Ishikawa (cell line): ENCODE measurements around the gene LEMD3.

Experiments
- CEBPB ChIP-seq: IDR thresholded peaks from 2 replicates; pipeline ENCODE4 v1.6.1; 2012
- CREB1 ChIP-seq: IDR thresholded peaks from 2 replicates; pipeline ENCODE4 v1.6.1; 2012; ENCODE audit warnings: low read depth
- EGR1 ChIP-seq: IDR thresholded peaks from 2 replicates; pipeline ENCODE4 v1.6.1; 2012
- EP300 ChIP-seq: IDR thresholded peaks from 2 replicates; pipeline ENCODE4 v1.6.1; 2012; ENCODE audit warnings: borderline replicate concordance
- FOXM1 ChIP-seq: IDR thresholded peaks from 2 replicates; pipeline ENCODE4 v1.6.1; 2012; ENCODE audit warnings: low read depth, borderline replicate concordance
- MAX ChIP-seq: IDR thresholded peaks from 2 replicates; pipeline ENCODE4 v1.6.1; 2012
- NFIC ChIP-seq: IDR thresholded peaks from 2 replicates; pipeline ENCODE4 v1.6.1; 2012
- RAD21 ChIP-seq: IDR thresholded peaks from 2 replicates; pipeline ENCODE4 v1.6.1; 2012; ENCODE audit warnings: low read depth
- REST ChIP-seq: IDR thresholded peaks from 2 replicates; pipeline ENCODE4 v1.6.1; 2012; ENCODE audit warnings: low read depth, mild to moderate bottlenecking
- TAF1 ChIP-seq: IDR thresholded peaks from 2 replicates; pipeline ENCODE4 v1.6.1; 2012; ENCODE audit warnings: low read depth, mild to moderate bottlenecking
- TCF12 ChIP-seq: IDR thresholded peaks from 2 replicates; pipeline ENCODE4 v1.6.1; 2012; ENCODE audit warnings: low read depth
- TEAD4 ChIP-seq: IDR thresholded peaks from 2 replicates; pipeline ENCODE4 v1.6.1; 2012
- USF1 ChIP-seq: IDR thresholded peaks from 2 replicates; pipeline ENCODE4 v1.6.1; 2012
- YY1 ChIP-seq: IDR thresholded peaks from 2 replicates; pipeline ENCODE4 v1.6.1; 2012; ENCODE audit warnings: low read depth
- ZBTB7A ChIP-seq: IDR thresholded peaks from 2 replicates; pipeline ENCODE4 v1.6.1; 2012; ENCODE audit warnings: low read depth

The LEMD3 gene

GRCh38 chr12:65164774-65165173 lies 4.6 kb upstream of the LEMD3 start:
- TF ChIP-seq TAF1 (no peak), EGR1 (no peak), TEAD4 (no peak), TCF12 (no peak), ZBTB7A (no peak), REST (no peak), USF1 (no peak), FOXM1 (no peak), YY1 (no peak)

GRCh38 chr12:65168681-65169319 lies 583 bp upstream of the LEMD3 start:
- TF ChIP-seq REST, result no peak
- no peak for TF ChIP-seq USF1
- TF ChIP-seq MAX, result no peak
- no peak for TF ChIP-seq ZBTB7A
- TF ChIP-seq TCF12, result no peak
- no peak for TF ChIP-seq YY1
- TF ChIP-seq FOXM1, result no peak

- TF ChIP-seq CEBPB, result no peak
- 0 out of 2 replicates have a peak, but pooled peaks have one; percentile 25 for TF ChIP-seq MAX
Observed at GRCh38 chr12:65170209-65170881, 962 bp downstream of the LEMD3 start.

GRCh38 chr12:65171073-65171472 lies 1.7 kb downstream of the LEMD3 start:
- TF ChIP-seq NFIC (no peak), MAX (no peak), EGR1 (no peak), YY1 (no peak), RAD21 (no peak), CEBPB (no peak), CREB1 (no peak)

- TF ChIP-seq RAD21, result no peak
- TF ChIP-seq REST, result no peak
- no peak for TF ChIP-seq TEAD4
- TF ChIP-seq EGR1, result no peak
- no peak for TF ChIP-seq USF1
- TF ChIP-seq FOXM1, result no peak
- no peak for TF ChIP-seq EP300
- no peak for TF ChIP-seq ZBTB7A
- TF ChIP-seq TCF12, result no peak
- TF ChIP-seq TAF1, result no peak
- no peak for TF ChIP-seq MAX
- no peak for TF ChIP-seq CEBPB
- no peak for TF ChIP-seq CREB1
- no peak for TF ChIP-seq YY1
- no peak for TF ChIP-seq NFIC
Observed at GRCh38 chr12:65171870-65172269, 2.5 kb downstream of the LEMD3 start.
